Subcutaneous adipose tissue (tissue), 4 donors: ENCODE results near the gene CSAD. TPM values are rescaled to one million over a fixed set of nuclear protein-coding genes. Genes with fewer than 3 reads are reported as not detected.

Experiments used
- total RNA-seq, 4 donors: library from RNA; depleted of rRNA; stranded (reverse); fragments of >200 nt; gene quantifications; one replicate each; pipeline ENCODE4 v1.1.0, GENCODE V29; 2016
- TF ChIP-seq, protein P1 (sequence below): fragments of 450-650 bp; IDR thresholded peaks from one replicate; pipeline ENCODE4 v1.5.1; 2016; ENCODE audit warnings: low read depth, mild to moderate bottlenecking, control low read depth, antibody characterized with exemption, moderate library complexity

CSAD gene
- total RNA-seq, 4 donors from 2014 or later: 63.7 to 215 (median 101) TPM

DNA sequence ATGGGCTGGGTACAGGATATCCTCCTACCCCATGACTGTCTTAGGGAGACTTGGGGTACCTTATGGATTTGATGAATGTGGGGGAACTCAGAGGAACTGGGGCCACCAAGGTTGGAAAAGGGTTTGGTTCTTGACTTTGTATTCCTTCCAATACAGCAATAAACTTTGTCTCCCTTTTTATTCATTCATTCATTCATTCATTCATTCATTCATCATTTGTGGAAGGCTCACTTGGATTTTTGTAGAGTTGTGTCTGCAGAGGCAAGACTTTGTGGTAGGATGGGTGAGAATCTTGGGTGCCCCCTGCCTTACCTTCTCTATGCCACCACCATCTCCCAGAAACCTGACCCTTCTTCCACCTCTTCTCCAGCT, 56.4 kb downstream of the CSAD start:
- TF ChIP-seq, protein P1, sequence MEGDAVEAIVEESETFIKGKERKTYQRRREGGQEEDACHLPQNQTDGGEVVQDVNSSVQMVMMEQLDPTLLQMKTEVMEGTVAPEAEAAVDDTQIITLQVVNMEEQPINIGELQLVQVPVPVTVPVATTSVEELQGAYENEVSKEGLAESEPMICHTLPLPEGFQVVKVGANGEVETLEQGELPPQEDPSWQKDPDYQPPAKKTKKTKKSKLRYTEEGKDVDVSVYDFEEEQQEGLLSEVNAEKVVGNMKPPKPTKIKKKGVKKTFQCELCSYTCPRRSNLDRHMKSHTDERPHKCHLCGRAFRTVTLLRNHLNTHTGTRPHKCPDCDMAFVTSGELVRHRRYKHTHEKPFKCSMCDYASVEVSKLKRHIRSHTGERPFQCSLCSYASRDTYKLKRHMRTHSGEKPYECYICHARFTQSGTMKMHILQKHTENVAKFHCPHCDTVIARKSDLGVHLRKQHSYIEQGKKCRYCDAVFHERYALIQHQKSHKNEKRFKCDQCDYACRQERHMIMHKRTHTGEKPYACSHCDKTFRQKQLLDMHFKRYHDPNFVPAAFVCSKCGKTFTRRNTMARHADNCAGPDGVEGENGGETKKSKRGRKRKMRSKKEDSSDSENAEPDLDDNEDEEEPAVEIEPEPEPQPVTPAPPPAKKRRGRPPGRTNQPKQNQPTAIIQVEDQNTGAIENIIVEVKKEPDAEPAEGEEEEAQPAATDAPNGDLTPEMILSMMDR: no peak

DNA sequence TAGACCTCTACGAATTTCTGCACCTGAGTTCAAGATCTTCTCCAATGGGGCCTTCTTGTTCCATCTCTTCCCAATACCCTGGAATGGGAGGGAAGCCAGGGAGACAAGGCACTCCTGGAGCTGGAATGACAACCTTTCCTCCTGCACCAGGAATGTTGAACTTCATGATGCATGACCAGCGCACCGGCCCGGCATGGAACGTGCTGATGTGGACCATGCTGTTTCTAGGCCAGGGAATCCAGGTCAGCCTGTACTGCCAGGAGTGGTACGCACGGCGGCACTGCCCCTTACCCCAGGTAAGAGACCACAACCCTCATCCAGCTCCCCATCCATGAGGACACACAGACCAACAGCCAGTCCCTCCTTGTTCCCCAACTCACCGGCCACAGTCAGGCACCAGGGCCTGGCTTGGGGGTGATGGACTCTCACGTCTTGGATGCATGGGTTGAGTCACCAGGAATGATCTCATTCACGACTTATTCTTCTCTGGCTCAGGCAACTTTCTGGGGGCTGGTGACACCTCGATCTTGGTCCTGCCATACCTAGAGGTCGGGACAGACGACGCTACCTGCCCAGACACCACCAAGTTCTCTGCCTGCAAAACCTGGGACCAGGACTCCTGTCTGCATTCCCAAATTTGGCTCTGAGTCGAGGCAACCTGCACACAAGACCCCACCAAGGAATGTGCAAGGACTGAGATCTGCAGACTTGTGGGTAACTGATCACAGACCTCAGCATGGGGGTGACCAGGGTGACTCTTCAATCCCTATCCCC, 57.0 kb downstream of the CSAD start:
- TF ChIP-seq, protein P1: no peak

DNA sequence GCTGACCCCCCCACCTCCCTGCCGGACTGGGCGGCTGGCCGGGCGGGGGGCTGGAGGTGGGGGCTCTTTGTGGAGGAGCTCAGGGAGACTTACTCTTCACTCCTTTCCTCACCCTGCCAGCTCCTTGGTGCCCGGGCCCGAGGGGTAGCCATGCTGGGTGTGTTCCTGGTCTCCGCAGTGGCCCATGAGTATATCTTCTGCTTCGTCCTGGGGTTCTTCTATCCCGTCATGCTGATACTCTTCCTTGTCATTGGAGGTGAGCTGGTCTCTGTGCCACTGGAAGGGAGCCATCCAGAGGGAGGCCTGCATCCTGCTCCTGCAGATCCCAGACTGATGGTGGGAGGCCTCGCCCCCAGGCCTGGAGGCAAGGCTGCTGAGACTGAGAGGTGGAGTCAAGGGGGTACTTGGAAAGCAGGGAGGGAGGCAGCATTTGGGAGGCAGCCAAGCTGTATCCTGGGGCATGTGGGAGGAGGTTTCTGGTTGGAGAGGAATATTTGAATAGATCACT, 57.7 kb downstream of the CSAD start:
- TF ChIP-seq, protein P1: no peak

DNA sequence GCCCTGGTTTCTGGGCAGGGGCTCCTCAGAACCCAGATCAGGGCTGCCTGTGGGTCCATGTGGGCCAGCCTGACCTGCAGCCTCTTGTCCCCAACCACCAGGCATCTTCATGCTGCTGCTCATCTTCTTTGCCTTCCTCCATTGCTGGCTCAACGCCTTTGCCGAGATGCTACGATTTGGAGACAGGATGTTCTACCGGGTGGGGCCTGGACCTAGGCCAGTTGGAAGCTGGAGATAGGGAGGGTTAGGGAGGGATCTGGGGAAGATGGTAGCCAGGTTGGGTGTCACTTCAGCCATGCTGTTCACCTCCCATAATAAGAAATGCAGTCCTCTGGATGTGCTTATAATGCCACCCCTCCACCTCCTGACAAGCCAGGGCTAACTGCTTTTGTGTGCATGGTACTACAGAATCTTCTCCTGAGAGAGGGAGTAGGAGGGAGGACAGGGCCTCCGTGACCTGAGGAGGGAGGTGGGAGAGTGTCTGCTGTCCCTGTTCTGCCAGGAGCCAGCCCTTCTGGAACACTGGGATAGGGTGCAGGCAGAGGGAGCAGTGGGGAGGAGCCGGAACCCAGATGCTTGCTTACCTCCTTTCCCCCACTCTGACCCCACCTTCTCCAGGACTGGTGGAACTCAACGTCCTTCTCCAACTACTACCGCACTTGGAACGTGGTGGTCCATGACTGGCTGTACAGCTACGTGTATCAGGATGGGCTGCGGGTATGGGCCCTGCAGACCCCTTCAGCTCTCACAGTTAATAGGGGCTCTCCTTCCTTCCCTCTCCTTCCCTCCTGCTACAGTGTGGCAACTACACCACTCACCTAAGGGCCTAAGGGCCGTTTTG, 59.8 kb downstream of the CSAD start:
- TF ChIP-seq, protein P1: no peak

DNA sequence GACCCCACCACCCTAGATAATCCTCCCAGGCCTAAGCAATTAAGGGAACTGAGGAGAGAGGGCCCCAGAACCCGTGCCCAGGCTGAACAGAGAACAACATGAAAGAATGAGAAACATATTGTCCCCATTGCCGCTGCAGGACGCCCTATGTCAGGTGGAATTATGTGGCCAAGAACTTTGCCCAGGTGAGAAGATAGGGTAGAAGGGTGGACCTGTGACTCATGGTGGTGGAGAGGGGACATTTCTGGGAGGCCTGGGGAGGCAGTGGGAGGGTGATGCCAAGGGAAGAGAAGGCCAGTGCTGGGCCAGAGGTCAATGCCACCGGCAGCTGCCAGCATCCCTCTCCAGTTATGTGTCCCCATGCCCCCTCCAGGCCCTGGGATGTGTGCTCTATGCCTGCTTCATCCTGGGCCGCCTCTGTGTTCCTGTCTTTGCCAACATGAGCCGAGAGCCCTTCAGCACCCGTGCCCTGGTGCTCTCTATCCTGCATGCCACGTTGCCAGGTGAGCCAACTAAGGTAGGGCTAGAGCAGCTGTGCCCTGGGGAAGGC, 61.9 kb downstream of the CSAD start:
- TF ChIP-seq, protein P1: no peak

DNA sequence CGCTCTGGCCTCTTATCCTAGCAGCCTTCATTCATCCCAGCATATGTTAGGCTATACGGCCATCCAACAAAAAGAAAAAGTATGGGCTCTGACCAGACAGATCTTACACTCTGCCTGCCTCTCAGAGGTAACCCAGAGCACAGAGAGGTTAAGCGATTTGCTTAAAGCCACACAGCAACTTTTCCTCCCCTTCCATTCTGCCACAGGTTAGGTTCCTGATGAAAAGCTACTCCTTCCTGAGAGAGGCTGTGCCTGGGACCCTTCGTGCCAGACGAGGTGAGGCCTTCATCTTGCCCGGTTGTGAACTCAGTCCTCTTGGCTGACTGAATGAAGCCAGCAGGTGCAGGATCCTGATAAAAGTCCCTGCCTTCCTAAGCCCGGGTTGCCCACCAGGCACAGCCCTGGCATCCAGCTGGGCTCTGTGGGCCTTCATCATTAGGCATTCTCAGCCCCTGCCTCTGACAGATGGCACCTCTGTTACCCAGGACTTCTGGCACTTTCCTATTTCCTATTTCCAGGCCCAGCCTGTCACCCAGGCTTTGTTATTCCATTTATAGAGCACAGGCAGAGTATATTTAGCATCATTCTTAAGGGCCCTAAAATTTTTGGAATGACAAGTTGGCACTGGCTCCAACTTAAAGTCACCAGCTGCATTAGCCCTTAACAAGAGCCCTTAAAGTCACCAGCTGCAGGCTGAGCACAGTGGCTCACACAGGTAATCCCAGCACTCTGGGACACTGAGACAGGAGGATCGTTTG, 64.7 kb downstream of the CSAD start:
- TF ChIP-seq, protein P1: no peak
